HG03575 (cell line): ENCODE data around the gene ZNF593.

ENCODE experiments used
- ATAC-seq: cut with Tn5 transposase; IDR thresholded peaks from one replicate; pipeline ENCODE4 v1.9.1; 2021; ENCODE audit not compliant: unreplicated experiment, insufficient number of reproducible peaks, low FRiP score; ENCODE audit errors: extremely low read depth

The ZNF593 gene

GRCh38 chr1:26169669-26170471 is at the start of gene ZNF593:
TSS of gene ZNF593 (plus strand) at chr1:26169908. CDS start at chr1:26169984, 76 bp downstream.
- ATAC-seq: no peak

DNA sequence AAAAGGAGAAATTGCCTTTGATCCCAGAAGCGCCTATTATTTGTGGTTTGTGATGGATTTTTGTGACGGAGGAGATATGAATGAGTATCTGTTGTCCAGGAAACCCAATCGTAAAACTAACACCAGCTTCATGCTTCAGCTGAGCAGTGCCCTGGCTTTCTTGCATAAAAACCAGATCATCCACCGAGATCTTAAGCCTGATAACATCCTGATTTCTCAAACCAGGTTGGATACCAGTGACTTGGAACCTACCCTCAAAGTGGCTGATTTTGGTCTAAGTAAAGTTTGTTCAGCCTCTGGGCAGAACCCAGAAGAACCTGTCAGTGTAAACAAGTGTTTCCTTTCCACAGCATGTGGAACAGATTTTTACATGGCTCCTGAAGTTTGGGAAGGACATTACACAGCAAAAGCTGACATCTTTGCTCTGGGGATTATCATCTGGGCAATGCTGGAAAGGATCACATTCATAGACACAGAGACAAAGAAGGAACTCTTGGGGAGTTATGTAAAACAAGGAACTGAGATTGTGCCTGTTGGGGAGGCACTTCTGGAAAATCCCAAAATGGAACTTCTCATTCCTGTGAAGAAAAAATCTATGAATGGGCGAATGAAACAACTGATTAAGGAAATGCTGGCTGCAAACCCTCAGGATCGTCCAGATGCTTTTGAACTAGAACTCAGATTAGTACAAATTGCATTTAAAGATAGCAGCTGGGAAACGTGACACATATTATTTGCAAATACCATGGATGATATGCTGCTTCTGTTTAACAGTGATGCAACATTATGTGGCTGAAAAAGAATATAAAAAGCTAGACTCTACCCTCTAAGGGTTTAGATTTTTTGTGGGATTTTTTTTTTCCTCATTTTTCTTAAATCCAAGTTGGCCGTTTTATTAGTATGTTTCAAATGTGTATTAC is 47.6 kb upstream of the ZNF593 start:
- ATAC-seq: no peak

DNA sequence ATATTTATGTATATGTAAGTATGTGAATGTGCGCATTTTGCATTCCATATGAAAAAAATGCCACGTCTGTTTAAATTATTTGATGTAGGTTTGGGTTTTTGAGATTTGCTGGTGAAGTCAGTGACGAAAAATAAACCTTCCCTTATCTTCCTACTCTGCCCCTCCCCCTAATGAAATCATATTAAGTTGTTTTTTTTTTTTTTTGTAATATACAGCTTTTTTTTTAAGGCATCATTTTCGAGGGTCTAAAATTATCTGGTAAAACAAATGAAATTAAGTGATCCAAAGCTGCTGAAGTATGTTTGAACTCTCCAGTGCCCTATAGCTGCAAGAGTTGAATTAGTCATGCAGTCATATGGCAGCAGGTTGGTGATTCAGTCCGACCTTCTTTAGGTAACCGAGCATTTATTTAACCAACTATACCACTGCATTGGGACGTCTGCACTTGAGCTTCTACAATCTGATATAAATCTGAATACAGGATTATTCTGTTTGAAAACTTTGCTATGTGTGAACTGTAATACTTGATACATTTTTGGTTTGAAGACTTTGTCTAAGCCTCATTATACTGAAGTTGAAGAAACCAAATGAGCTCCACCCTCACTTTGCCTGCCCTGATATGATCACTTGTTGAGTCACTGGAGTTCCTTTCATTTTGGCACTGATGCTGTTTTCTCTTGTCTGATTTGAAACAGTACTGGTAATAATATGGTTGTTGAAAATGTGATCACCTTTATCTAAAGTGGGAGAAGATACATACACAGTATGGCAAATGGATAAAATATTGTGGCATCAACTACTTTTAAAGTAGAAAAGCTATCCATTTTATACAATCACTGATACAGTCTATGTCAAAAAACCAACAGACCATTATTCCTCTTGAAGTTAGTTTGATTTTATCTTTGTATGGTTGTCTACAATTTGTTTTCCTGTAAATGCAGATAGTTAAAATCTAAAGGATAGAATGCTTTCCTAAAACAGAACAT is 46.4 kb upstream of the ZNF593 start:
- no peak for ATAC-seq

DNA sequence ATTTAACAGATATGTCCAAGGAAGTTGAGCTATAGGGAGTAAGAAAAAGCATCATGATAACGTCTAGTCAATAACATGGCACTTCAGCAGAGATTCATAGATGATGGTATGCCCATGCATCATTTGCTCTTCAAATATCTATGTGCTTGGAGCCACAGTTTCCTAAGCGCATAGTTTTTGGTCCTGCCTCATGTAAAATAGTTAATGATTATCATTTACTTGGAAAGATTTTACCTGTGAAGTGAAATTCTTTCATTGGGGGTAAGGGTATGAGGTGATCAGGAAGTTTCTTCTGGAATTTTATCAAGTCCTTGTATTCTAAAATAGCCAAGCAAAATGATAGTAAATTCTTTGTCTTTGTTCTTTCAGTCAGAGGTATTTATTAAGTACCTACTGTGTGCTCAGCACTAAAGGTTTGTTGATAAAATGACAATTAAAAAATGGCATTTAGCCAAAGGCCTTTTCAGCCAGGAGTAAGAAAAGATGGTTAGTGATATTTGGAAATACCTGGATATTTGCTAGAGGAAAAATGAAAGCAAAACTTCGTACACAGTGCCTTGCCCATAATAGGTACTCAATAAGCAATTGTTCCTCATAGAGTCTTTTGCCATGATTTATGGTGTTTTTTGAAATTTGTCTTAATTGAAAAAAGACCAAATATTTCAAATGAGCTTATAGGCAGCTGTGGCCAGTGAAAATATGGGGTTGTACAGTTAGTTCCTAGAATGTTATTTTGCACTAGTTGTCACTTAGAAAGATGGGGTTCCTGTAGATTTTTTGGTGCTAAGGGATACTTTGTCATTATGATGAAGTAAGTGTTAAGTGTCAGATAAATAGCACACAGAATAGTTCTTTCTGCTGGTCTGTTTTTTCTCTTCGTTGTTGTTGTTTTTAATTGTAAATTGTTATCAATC is 45.0 kb upstream of the ZNF593 start:
- ATAC-seq: no peak

GRCh38 chr1:26125382-26125781 is 44.3 kb upstream of the ZNF593 start:
- ATAC-seq: no peak

DNA sequence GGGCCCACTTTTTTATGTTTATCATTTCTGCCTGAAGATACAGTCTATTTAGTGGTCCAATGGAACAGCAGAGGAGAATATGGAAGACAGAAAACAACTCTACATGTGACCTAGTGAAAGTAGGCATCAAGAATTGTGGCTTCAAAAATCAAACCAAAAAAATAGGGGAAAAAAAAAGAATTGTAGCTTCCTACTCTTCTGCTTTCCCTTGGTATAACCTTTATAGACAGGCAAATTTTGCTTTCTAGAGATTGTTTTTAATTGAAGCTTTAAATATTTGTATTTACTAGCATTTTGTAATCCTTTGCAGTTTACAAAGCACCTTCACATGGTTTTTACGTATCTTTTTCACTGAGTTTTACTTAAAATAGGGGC is 43.8 kb upstream of the ZNF593 start:
- no peak for ATAC-seq

GRCh38 chr1:26126321-26127084 is 43.2 kb upstream of the ZNF593 start:
- no peak for ATAC-seq

GRCh38 chr1:26127235-26128163 is 42.2 kb upstream of the ZNF593 start:
- no peak for ATAC-seq

- no peak for ATAC-seq
Observed at GRCh38 chr1:26129778-26130177, 39.9 kb upstream of the ZNF593 start.

DNA sequence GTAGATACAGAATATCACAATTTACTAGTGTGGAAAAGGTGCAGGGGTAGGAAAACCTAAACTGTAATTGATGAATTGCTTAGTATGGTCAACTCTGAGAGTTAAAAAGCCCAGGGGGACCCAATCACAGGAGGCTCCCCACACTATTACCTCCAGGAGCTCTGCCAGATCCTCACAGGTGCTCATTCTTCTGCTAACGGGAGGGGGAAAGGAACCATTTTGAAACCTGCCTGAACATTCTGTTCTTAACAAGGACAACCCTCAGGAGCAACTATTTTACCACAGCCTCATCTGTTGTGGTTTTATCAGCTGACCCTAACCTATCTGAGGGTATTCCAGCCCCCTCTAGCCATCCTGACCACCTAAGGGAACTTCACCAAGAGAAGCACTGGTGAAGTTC is 39.0 kb upstream of the ZNF593 start:
- no peak for ATAC-seq

- no peak for ATAC-seq
Observed at GRCh38 chr1:26132128-26132833, 37.4 kb upstream of the ZNF593 start.

GRCh38 chr1:26132834-26133167 is 36.9 kb upstream of the ZNF593 start:
- no peak for ATAC-seq

- ATAC-seq: no peak
Observed at GRCh38 chr1:26134466-26134865, 35.2 kb upstream of the ZNF593 start.

- no peak for ATAC-seq
Observed at GRCh38 chr1:26138974-26139558, 30.6 kb upstream of the ZNF593 start.

DNA sequence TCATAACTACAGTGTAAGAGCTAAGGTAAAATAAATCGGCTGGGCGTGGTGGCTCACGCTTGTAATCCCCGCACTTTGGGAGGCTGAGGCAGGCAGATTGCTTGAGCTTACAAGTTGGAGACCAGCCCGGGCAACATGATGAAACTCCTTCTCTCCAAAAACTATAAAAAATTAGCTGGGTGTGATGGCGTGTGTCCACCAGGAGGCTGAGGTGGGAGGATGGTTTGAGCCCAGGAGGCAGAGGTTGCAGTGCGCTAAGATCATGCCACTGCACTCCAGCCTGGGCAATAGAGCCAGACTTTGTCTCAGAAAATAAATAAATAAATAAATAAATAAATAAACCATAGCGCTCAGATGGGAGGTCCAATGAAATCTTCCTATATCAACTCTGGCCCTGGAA is 27.5 kb upstream of the ZNF593 start:
- no peak for ATAC-seq
